NCI-H2107 treated with DMSO at 0.1 percent for 48 hours (cell line): ENCODE results near the gene TBPL2.
"Not testable (repeated sequence)": the region's sequence is repeated elsewhere in the genome, so short reads cannot be mapped to it uniquely, and the experiment has no call there.

ENCODE experiments used
- DNase-seq: peaks from one replicate; lab custom pipeline; 2025; ENCODE audit not compliant: unreplicated experiment; lab: John Stamatoyannopoulos, UW

TBPL2 gene

DNA sequence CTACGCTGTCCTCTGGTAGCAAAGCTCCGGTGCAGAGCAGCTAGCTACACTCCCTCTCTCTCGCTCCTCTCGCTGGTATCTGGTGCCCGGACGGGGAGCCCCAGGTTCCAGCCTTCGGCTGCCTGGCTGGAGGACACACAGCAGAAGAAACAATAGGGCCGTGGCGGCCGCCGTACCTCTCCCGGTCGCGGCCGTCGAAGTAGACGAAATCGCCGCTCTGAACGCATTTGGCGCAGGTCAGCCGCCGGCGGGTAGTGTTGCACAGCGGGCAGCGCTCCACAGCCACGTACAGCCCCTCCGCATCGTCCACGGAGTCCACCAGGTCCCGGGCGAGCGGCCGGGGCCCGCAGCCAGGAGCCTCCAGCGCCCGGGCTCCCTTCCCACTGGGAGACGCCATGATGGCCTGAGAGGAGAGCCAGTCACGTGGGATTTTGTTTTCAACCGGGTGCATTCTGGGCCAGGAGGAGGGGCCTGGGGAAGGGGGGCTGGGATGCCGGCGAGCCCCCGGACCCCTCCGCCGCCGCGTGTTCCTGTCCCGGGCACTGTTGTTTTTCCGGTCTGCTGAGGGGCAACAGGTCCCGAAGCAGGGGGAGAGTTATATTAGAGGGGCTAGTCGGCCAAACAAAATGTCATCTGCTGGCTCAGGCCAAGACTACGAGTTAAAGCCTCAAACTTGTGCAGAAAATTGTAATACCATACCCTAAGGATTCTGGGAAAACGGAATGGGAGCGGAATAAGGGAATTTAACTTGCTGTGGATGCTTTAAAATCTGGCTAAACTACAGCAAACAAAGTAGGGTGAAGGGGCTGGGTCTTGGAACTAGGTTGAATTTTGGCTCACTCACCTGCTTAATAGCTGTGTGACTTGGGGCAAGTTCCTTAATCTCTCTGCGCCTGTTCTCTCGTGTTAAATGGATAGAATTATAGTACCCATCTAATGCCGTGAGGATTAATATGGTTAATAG is 28.7 kb downstream of the TBPL2 start, which contains the start of gene ATG14:
ATG14 (minus strand) TSS at position 405 of the 964 bp plus-strand sequence; CDS start at position 397, 8 bp downstream.
- DNase-seq: peak; percentile 91

- DNase-seq: no peak
These were observed 29.5 kb downstream of the TBPL2 start for GRCh38 chr14:55410876-55411275.

DNA sequence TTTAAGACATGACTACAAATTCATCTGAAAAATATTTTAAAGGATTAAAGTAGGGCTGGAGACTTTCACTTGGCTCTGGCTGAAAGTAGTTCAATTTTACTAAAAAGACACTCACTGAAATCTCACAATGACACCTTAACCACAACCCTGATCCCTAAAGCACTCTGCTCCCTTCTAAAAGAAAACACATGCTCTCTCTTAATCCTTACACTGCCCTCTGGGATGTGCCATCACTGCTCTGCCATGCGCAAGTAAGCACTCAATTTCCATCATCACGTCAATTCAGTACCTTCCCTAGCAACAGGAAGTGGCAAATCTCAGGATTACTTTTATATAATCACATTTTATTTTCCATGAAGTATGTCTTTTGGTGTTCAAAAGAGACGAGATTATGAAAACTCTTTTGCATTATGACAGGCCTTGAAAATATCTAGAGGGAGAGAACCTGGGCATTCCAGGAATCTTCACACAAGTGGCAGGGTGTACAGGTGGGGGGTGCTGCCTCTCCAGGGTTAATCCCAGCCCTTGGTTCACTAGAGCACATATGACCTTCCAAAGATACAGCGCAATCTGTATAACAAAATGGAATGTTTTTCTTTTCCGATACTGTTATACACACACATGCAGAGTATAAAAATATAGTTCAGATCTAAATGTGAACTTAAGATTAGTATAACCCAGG is 36.1 kb downstream of the TBPL2 start:
- DNase-seq: no peak

GRCh38 chr14:55401751-55402150 is 38.7 kb downstream of the TBPL2 start:
- DNase-seq: no peak

- no peak for DNase-seq
These were observed 40.6 kb downstream of the TBPL2 start for GRCh38 chr14:55399852-55400251.

- no peak for DNase-seq
These were observed 41.2 kb downstream of the TBPL2 start for GRCh38 chr14:55399183-55399582.

GRCh38 chr14:55398679-55399078 is 41.7 kb downstream of the TBPL2 start:
- no peak for DNase-seq

DNA sequence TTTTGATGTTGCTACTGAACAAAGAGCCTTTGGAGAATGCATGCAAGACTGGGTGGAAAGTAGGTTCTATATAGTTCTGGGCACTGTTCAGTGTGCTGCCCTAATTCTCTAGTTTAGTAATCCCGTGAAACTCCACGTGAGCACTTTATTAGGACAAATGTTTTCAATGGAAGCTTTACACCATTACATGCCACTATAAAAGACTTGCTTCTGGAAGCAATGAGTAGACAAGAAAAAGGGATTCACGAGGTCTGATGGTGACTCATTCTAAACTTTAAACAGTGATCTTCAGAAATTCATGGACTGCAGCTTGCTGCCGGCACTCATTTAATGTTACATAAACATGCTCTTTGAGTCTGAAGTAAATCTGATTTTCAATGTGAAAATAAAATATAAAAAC is 51.1 kb downstream of the TBPL2 start:
- no peak for DNase-seq

DNA sequence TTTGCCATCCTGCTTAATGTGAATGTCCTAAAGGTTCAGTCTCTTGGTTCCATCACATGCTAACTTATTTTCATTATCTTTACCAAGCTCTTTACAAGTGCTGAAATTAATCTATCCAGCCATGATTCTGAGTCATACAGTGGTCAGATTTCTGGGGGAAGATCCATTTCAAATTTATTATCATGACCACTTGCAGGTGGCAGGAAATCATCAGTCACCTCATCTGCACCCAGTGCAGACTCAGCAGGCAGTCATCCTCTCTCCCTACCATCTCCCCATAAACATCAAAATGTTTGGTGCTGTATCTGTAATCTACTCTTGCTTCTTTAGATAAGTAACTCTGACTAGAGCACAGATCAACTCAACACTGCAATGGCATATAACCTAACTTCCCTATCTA is 52.3 kb downstream of the TBPL2 start:
- no peak for DNase-seq

- no peak for DNase-seq
These were observed 53.3 kb downstream of the TBPL2 start for GRCh38 chr14:55387121-55387520.

DNA sequence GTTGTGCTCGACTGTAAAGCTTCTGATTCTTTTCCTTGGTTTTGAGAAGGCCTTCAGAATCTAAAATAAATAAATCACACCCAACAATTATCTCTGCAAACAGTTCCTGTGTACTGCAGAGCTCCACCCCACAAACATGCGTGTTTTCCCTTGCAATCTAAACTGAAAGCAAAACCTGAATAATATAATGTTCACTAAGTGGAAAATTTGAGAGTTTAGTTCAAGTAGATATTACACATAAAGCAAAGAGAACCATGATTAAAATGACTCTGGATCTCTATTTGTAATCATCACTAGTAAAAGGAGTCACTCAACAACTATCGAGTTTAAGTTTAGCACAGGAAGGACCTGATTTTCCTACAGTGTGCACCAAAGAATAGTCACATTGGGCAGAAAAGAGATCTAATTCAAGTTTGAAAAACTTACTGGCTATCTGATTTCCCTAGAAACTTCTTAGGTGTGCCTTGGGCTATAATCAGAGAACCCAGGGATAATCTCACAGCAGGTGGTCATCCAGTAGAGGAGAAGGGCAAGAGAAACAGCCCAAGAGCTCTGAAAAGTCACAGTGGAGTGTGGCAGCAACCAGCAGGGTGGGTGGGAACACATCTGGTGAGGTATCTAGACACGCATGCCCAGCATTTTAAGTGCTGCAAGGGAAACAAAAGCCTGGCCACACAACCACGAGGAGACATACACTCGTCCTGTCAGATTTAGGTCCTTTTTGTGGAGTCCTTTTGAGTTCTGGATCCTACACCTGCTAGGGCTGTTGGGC is 54.2 kb downstream of the TBPL2 start:
- DNase-seq: no peak

DNA sequence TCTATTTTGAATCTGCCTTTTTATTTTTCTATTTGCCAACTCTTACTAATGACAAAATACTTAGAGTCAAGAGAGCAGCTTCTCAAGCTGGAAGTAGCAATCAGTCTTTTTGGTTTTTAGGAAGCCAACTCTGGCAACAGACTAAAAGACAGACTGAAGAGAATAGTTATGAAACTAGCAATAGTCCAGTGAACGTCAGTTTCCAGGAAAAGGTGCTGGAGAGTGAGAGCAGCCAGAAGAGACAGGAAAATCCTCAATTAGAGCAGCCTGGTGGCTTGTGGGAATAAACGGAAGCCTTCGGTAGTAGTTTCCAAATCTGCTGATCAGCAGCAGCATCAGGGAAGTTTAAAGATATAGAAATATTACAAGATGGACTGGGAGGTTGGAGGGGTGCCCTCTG is 55.9 kb downstream of the TBPL2 start:
- no peak for DNase-seq

DNA sequence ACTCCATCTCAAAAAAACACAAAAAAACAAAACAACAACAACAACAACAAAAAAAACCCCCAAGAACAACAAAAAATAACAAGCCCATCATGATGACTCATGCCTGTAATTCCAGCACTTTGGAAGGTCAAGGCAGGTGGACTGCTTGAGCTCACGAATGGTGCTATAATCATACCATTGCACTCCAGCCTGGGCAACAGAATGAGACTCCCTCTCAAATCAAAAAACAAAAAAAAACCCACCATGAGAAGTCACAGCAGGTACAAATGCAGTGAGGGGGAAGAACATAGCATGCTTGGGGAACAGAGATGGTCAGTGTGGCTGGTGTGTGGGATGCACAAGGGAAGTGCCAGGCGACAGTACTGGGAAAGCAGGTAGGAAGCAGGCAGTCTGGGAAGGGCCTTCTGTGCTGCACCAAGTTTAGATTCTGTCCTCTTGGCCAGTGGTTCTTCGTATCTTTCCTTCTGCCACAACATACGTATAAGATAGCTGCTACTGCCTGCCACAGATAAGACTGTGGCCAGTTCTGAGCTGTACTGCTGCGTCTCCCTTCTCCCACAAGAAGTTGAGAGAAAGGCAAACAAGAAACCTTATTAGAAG is 56.8 kb downstream of the TBPL2 start:
- DNase-seq: no peak

GRCh38 chr14:55383056-55383466 is 57.4 kb downstream of the TBPL2 start:
- not testable (repeated sequence) for DNase-seq

DNA sequence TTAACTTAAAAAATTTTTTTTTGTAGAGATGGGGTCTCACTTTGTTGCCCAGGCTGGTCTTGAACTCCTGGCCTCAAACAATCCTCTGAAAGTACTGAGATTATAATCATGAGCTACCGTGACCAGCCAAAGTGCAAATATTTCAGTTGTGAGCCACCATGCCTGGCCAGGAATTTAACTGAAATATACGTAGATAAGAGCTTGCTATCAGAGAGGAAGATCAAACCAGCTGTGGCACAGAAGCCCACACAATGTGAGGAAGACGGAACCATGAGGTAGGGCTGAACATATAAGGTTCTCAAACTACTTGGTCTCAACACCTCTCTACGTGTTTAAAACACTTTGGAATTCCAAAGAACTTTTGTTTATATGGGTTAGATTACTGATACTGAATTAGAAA is 57.9 kb downstream of the TBPL2 start:
- DNase-seq: no peak

- no peak for DNase-seq
These were observed 58.9 kb downstream of the TBPL2 start for GRCh38 chr14:55381561-55381960.

DNA sequence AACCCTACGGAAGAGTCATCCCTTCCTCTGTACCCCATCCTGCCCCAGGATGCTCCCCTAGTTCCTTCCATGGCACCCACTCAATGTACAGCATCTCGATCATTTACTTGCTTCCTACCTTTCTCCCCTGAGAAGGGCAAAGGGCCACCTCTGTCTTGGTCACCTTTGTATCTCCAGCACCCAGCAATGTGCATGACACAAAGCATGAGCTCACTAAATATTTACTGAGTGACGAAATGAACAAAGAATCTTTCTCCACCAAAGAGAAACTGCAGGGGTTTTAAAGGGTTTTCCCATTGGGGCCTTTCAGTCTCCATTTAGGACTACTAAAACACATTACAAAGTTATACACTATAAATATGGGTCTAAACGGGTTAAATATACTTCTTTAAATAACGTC is 59.4 kb downstream of the TBPL2 start:
- no peak for DNase-seq

GRCh38 chr14:55377236-55377635 is 63.2 kb downstream of the TBPL2 start:
- DNase-seq: no peak

- DNase-seq: no peak
These were observed 65.6 kb downstream of the TBPL2 start for GRCh38 chr14:55374771-55375170.

- DNase-seq: no peak
These were observed 66.4 kb downstream of the TBPL2 start for GRCh38 chr14:55373784-55374705.
